Fibroblast of mammary gland (primary cell): ENCODE data around the gene EDDM13.
"Not testable (repeated sequence)": the region's sequence is repeated elsewhere in the genome, so short reads cannot be mapped to it uniquely, and the experiment has no call there.

Experiments used
- DNase-seq: peaks from one replicate; pipeline ENCODE4 v3.0.0-alpha.2; 2010; ENCODE audit warnings: low read depth
- H3K4me3 ChIP-seq: 2 replicates; pipeline ENCODE4 v1.5.1; 2011; ENCODE audit warnings: low read depth, mild to moderate bottlenecking, low read length, moderate library complexity; ENCODE audit not compliant: control insufficient read depth
- TF ChIP-seq, protein P1 (sequence below): conservative IDR thresholded peaks from 2 replicates; pipeline ENCODE4 v1.5.1; 2011; ENCODE audit warnings: low read depth, low read length, inconsistent platforms; ENCODE audit not compliant: control insufficient read depth, insufficient read depth

Gene EDDM13

DNA sequence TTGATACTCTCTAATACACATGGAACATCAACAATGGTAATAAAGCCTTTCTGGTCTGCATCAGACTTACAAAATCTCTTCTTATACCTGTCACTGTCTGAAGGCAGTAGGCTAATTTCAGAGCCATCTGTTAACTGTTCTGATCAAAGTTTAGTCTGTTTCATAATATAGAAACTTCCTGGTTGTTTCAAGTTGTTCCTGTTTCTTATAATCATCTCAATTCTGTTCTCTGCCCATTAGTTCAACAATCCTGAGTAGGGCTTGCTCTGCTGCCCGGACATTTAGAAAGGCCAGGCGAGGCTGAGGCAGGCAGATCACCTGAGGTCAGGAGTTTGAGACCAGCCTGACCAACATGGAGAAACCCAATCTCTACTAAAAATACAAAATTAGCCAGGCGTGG lies 47.4 kb downstream of the EDDM13 start:
- DNase-seq = no peak
- TF ChIP-seq, protein P1, sequence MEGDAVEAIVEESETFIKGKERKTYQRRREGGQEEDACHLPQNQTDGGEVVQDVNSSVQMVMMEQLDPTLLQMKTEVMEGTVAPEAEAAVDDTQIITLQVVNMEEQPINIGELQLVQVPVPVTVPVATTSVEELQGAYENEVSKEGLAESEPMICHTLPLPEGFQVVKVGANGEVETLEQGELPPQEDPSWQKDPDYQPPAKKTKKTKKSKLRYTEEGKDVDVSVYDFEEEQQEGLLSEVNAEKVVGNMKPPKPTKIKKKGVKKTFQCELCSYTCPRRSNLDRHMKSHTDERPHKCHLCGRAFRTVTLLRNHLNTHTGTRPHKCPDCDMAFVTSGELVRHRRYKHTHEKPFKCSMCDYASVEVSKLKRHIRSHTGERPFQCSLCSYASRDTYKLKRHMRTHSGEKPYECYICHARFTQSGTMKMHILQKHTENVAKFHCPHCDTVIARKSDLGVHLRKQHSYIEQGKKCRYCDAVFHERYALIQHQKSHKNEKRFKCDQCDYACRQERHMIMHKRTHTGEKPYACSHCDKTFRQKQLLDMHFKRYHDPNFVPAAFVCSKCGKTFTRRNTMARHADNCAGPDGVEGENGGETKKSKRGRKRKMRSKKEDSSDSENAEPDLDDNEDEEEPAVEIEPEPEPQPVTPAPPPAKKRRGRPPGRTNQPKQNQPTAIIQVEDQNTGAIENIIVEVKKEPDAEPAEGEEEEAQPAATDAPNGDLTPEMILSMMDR = no peak
- no peak overlapping the region for H3K4me3 ChIP-seq

DNA sequence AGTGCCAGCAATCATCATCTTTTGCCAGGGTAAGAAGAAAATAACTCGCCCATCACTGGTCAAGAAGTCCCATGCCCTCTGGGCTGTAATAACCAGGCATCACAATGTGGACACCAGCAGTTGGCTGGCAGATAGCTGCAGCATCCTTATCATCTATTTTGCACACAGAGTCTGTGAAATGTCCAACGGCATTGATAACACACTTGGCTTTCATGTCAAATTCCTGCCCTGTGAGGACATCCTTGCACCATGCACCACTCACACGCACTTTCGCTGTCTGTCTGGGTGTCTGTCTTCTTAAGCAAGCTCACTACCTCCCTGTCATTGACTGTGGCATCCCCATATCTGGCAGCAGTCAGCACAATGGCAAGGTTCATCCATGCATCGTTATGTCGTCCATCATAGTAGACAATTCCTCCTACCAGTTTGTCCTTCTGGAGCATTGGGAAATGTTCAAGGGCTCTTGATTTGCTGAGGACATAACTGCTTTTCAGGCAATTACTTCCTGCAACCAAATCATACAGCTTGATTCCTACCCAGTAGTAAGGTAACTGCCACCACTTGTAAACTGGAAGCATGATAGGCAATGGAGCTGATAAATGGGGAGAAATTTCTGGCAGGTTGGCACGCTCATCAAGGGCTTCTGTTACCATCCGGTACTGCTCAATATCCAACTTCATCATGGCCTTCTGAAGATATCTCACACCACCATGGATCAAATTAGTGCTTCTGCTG lies 48.9 kb downstream of the EDDM13 start:
- TF ChIP-seq, protein P1 = no peak
- no peak for DNase-seq
- H3K4me3 ChIP-seq = no peak overlapping the region

DNA sequence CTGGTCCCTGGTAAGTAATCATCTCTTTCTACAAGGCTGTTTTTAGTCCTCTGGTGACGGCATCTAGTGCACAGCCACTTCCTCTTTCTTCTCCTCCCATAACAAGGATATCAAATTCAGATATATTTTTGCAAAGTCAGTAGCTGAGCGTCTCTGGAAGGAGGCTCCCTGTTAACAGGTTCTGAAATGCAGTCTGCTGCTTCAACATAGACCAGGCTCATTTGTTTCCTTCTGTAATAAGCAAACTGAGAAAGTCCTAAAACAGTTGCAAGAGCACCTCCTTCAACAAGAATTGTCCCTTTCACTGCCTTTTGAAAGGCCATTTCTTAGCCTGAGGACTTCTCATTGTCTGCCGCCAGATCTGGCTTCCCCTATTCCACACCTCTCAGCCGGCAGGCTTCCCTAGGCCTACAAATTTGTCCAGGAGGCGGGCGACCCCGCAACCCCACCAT lies 49.5 kb downstream of the EDDM13 start:
- DNase-seq = no peak
- H3K4me3 ChIP-seq = no peak overlapping the region
- TF ChIP-seq, protein P1 = no peak

DNA sequence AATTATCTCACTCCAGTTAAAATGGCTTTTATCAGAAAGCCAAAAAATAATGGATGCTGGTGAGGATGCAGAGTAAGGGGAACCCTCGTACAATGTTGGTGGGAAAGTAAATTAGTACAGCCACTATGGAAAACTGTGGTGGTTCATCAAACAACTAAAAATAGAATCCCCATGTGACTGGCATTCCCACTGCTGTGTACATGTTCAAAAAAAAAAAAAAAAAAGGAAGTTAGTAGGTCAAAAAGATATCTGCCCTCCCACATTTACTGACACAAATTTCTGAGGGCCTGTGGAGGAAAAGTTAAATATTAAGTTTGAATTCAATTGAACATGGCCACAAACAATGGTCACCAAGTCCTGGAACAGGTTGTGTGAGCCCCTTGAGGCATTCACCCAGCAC lies 51.9 kb downstream of the EDDM13 start:
- no peak overlapping the region for H3K4me3 ChIP-seq
- DNase-seq = no peak
- TF ChIP-seq, protein P1 = no peak

DNA sequence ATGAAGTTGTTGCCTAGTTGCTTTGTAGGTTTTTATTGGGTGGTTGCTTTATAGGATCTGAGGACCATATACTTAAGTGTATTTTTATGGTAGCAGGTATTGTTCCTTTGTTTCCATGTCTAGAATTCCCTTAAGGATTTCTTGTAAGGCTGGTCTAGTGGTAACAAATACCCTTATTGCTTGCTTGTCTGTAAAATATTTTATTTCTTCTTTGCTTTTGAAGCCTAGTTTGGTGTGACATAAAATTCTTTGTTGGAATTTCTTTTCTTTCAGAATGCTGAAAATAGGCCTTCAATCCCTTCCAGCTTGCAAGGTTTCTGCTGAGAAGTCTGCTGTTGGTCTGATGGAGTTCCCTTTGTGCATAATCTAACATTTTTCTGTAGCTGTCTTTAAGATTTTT lies 60.1 kb downstream of the EDDM13 start:
- H3K4me3 ChIP-seq = no peak overlapping the region
- DNase-seq = no peak
- TF ChIP-seq, protein P1 = no peak

DNA sequence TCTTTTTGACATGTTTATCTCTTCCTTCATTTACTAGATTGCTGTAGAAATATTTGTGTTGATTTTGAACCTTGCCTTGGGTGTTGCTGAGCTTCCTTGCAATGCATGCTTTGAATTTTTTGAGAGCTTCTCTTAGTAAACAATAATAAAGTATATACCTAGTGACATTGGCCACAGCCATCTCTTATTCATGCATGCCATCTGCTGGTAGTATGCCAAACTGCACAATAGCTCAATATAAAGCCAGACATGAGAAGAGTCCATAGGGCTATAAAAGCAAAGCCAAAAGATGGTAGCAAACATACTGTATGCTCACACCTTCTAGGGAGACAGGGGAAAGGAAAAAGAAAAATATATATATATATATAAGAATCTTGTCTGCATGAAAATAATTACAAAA lies 61.0 kb downstream of the EDDM13 start:
- TF ChIP-seq, protein P1 = peak; percentile 65
- H3K4me3 ChIP-seq = no peak overlapping the region
- DNase-seq = peak; percentile 59

DNA sequence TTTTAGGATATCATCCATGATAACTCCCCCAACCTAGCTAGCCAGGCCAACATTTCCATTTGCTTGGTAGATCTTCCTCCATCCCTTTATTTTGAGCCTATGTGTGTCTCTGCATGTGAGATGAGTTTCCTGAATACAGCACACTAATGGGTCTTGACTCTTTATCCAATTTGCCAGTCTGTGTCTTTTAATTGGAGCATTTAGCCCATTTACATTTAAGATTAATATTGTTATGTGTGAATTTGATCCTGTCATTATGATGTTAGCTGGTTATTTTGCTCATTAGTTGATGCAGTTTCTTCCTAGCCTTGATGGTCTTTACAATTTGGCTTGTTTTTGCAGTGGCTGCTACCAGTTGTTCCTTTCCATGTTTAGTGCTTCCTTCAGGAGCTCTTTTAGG lies 62.8 kb downstream of the EDDM13 start:
- not testable (repeated sequence) for H3K4me3 ChIP-seq, DNase-seq

DNA sequence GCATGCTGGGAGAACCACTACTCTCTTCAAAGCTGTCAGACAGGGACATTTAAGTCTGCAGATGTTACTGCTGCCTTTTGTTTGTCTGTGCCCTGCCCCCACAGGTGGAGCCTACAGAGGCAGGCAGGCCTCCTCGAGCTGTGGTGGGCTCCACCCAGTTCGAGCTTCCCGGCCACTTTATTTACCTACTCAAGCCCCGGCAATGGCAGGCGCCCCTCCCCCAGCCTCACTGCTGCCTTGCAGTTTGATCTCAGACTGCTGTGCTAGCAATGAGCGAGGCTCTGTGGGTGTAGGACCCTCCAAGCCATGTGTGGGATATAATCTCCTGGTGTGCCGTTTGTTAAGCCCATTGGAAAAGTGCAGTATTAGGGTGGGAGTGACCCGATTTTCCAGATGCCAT lies 64.5 kb downstream of the EDDM13 start:
- DNase-seq, H3K4me3 ChIP-seq: not testable (repeated sequence)

DNA sequence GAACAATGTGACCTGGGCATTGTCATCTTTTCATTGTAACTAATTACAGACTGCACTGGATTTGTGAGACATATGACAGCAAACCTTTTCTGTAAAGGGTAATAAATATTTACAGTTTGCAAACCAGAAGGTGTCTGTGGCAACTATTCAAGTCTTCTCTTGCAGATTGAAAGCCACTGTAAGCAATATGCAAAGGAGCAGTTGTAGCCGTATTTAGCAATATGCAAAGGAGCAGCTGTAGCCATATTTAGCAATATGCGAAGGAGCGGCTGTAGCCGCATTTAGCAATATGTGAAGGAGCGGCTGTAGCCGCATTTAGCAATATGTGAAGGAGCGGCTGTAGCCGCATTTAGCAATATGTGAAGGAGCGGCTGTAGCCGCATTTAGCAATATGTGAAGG lies 66.5 kb downstream of the EDDM13 start:
- H3K4me3 ChIP-seq, DNase-seq: not testable (repeated sequence)
